ENCODE data around the gene UBE3B. TPM values are rescaled to one million over a fixed set of nuclear protein-coding genes. Genes with fewer than 3 reads are reported as not detected.

Gene UBE3B
- total RNA-seq, 4 donors from 2014 or later, result 45.2 to 63.6 (median 62.8) TPM

DNA sequence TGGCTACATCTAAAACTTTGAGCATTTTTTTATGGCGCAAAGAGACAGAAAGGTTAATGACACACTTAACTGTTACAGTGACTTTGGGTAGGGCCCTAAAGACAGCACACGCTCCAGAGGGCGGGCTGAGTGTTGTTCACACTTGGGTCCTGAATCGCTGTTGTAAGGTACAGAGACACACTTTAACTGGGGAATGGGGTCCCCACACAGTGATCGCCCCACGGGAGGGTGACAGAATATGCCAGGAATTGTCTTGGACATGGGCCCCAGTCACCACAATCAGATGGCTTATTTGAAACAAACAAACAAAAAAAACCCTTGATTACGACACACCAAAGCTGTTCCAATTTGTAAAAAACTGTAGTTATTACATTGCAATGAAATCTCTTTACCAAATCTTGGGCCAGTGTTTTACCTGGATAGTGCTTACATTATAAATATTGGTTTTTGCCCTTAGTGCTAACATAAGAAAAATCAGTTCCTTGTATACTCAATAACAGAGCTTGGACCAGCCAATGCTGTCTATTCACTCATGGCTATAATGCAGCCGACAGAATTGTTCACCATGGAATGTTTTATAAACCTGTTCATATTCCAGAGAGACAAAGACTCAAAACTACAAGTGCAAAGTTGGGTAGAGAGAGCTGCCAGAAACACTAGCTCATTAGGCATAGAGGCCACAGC is 28.6 kb upstream of the UBE3B start:
- H3K36me3 ChIP-seq, result peaks cover 0 to 80% of the 10 kb centered on the region in 2 donors
- peaks cover 0 to 42% (median 8%) of the 10 kb centered on the region in 3 donors for H3K4me1 ChIP-seq
- peak overlapping the region in 3 of 4 donors; percentile 55 to 75 (median 57) for H3K27ac ChIP-seq
- WGBS, 2 donors (ENCODE audit: low coverage in 1 of 2), result 86 to 87% methylated on average over 3 to 8 of the region's 8 CpGs
- H3K27me3 ChIP-seq, result no peaks in the 10 kb centered on the region
- no peaks in the 10 kb centered on the region for H3K9me3 ChIP-seq
- TF ChIP-seq, protein P1, sequence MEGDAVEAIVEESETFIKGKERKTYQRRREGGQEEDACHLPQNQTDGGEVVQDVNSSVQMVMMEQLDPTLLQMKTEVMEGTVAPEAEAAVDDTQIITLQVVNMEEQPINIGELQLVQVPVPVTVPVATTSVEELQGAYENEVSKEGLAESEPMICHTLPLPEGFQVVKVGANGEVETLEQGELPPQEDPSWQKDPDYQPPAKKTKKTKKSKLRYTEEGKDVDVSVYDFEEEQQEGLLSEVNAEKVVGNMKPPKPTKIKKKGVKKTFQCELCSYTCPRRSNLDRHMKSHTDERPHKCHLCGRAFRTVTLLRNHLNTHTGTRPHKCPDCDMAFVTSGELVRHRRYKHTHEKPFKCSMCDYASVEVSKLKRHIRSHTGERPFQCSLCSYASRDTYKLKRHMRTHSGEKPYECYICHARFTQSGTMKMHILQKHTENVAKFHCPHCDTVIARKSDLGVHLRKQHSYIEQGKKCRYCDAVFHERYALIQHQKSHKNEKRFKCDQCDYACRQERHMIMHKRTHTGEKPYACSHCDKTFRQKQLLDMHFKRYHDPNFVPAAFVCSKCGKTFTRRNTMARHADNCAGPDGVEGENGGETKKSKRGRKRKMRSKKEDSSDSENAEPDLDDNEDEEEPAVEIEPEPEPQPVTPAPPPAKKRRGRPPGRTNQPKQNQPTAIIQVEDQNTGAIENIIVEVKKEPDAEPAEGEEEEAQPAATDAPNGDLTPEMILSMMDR (IDR thresholded peaks at IDR 0.05), result no peak
- no peak for ATAC-seq
- H3K4me3 ChIP-seq, result no peak overlapping the region

DNA sequence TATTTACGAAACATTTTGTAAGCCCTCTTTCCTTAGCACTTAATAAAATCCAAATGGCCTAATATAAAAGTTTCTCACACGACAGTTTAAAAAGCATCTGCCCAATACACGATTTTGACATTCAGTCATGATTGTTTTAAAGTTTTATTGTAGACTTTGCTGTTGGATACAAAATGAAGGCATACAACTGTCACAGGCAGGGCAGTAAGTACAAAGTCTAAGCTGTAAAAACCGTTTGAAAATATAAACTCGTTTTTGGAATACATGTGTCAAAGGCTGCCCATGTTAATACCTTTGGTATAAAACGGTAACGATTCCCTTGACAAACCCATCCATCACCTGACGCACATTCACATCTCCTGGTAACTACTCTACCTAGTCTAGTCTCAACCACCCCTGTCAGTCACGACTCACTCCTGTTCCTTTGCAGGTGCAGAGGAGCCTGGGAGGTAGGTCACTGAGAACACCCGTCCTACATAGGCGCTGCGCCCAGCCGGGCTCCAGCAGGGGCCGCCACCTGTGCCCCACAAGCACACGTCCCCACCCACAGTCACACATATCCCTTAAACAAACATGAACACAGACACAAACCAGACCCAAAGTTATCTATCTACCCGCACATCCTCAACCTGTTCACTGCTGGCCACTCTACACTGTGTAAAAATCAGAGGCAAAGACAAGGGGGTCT is 27.4 kb upstream of the UBE3B start:
- Histone ChIP-seq H3K36me3 (peaks cover 0 to 83% of the 10 kb centered on the region in 2 donors), H3K27ac (peak overlapping the region in 3 of 4 donors; percentile 55 to 75 (median 57)), H3K9me3 (no peaks in the 10 kb centered on the region), H3K4me3 (no peak overlapping the region), H3K4me1 (peaks cover 0 to 42% (median 8%) of the 10 kb centered on the region in 3 donors), H3K27me3 (no peaks in the 10 kb centered on the region)
- TF ChIP-seq EP300 (IDR thresholded peaks at IDR 0.05) (no peak), POLR2A (IDR thresholded peaks at IDR 0.05) (no peak), POLR2AphosphoS5 (IDR thresholded peaks at IDR 0.05) (no peak)
- TF ChIP-seq, protein P1 (IDR thresholded peaks at IDR 0.05), result peak in 1 of 4 experiments; percentile 46
- peak; percentile 37 for ATAC-seq
- 23 to 61% methylated on average over 5 to 8 of the region's 16 CpGs for WGBS, 2 donors (ENCODE audit: low coverage in 1 of 2)

DNA sequence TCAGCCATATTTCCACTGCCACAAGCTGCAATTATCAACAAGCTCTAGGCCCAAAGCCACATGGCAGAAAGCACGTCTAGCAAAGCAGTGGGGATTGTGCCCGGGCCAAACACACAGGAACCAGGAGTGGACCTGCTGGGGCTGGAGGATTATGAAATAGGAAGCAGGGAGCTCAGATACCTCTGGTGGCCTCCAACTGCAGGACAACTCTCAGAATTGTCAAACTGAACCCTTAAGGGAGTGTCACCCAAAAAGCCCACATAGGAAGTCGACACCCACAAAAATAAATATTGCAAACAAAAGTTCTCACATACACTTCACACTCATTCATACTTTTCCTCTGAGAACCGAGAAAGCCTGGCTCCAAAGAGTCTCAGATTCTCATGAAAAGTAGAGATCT is 26.5 kb upstream of the UBE3B start:
- Histone ChIP-seq H3K4me3 (no peak overlapping the region), H3K27me3 (no peaks in the 10 kb centered on the region), H3K36me3 (peaks cover 0 to 87% of the 10 kb centered on the region in 2 donors), H3K9me3 (no peaks in the 10 kb centered on the region), H3K27ac (peak overlapping the region in 3 of 4 donors; percentile 55 to 75 (median 57)), H3K4me1 (peaks cover 0 to 50% (median 10%) of the 10 kb centered on the region in 3 donors)
- WGBS, 2 donors (ENCODE audit: low coverage in 1 of 2), result 28 to 39% methylated on average over 2 to 3 of the region's 4 CpGs
- peak; percentile 48 for ATAC-seq
- TF ChIP-seq, protein P1 (IDR thresholded peaks at IDR 0.05), result no peak
- no peak for TF ChIP-seq POLR2A (IDR thresholded peaks at IDR 0.05)
- TF ChIP-seq POLR2AphosphoS5 (IDR thresholded peaks at IDR 0.05), result no peak
- TF ChIP-seq EP300 (IDR thresholded peaks at IDR 0.05), result no peak

DNA sequence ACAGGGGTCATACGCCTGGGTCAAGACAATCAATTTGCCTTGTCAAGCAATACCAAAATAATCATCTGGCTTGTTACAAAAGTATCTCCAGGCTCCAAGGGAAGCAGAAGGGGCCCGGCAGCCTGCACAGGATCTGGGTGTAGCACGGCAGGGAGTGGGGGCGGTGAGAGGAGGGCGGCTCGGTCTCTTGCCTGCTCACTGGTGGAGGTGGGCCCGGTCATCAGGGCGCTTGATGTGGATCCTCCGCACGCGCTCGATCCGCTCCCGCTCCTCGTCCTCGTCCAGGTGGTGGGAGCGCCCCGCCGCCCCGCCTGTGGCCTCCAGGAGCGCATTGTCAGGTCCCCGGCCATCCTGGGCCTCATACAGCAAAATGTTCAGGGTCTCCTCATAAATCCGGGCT is 26.0 kb upstream of the UBE3B start:
- H3K27me3 ChIP-seq, result no peaks in the 10 kb centered on the region
- peaks cover 0 to 55% (median 10%) of the 10 kb centered on the region in 3 donors for H3K4me1 ChIP-seq
- TF ChIP-seq, protein P1 (IDR thresholded peaks at IDR 0.05), result no peak
- no peak for TF ChIP-seq POLR2A (IDR thresholded peaks at IDR 0.05)
- TF ChIP-seq POLR2AphosphoS5 (IDR thresholded peaks at IDR 0.05), result no peak
- no peak for TF ChIP-seq EP300 (IDR thresholded peaks at IDR 0.05)
- peak overlapping the region in 3 of 4 donors; percentile 55 to 75 (median 57) for H3K27ac ChIP-seq
- 78 to 87% methylated on average over 5 to 16 of the region's 23 CpGs for WGBS, 2 donors (ENCODE audit: low coverage in 1 of 2)
- ATAC-seq, result no peak
- H3K4me3 ChIP-seq, result no peak overlapping the region
- no peaks in the 10 kb centered on the region for H3K9me3 ChIP-seq
- peaks cover 0 to 87% of the 10 kb centered on the region in 2 donors for H3K36me3 ChIP-seq
